ENCODE data around the gene SUN1.
"Not testable (repeated sequence)": the region's sequence is repeated elsewhere in the genome, so short reads cannot be mapped to it uniquely, and the experiment has no call there.

The SUN1 gene

DNA sequence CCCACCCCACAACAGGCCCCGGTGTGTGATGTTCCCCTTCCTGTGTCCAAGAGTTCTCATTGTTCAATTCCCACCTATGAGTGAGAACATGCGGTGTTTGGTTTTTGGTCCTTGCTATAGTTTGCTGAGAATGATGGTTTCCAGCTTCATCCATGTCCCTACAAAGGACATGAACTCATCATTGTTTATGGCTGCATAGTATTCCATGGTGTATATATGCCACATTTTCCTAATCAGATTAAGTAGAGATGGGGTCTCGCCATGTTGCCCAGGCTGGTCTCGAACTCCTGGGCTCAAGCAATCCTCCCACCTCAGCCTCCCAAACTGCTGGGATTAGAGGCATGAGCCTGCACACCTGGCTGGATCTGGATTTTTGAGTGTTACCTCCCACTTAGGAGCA lies 28.5 kb upstream of the SUN1 start:
- DNase-seq = not testable (repeated sequence)

DNA sequence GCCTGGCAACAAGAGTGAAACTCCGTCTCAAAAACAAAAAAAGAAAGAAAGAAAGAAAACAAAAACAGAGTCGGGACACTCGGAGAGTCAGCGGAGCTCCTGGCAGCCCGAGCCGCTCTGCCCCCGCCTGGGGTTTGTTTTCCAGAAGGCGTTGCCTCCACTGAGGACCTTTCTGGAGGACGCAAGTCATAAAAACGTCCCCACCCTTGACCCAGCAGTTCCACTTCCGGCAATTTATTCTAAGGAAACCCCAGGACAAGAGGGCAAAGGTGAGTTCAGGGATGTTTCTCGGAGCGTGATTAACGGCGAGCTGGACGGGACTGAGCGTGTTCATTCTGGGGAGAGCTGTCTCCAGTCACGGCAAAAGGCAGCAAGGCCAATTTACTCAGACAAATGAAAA lies 27.0 kb upstream of the SUN1 start:
- no peak for DNase-seq

- no peak for DNase-seq
Observed at GRCh38 chr7:815284-816216, 16.7 kb upstream of the SUN1 start.

GRCh38 chr7:816300-816750 lies 16.0 kb upstream of the SUN1 start:
- peak; percentile 76 to 97 (median 90) for DNase-seq

- DNase-seq = peak in 1 of 14 donors; percentile 21
Observed at GRCh38 chr7:816751-817671, 15.3 kb upstream of the SUN1 start.

DNA sequence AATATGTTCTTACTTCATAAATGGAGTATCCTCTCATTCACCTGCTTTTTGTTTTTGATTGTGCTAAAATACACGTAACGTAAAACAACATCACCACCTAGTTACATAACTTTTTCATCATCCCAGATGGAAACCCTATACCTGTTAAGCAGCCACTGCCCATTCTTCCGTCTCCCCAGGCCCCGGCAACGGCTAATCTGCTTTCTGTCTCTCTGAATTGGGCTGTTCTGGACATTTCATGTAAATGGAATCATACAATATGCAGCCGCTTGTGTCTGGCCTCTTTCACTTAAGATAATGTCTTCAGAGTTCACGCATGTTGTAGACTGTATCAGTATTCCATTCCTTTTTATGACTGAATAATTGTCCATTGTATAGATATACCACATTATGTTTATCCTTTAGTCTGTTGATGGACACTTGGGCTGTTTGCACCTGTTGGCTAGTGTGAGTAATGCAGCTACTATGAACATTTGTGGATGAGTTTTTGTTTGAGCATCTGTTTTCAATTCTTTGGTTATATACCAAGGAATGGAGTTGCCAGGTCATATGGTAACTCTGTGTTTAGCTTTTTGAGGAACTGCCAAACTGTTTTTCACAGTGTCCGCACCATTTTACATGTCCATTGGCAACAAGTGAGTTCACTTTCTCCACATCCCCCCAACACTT lies 14.1 kb upstream of the SUN1 start:
- DNase-seq = no peak

GRCh38 chr7:820341-820740 lies 11.9 kb upstream of the SUN1 start:
- no peak for DNase-seq

- DNase-seq = peak in 1 of 14 donors; percentile 30
Observed at GRCh38 chr7:821688-822087, 10.6 kb upstream of the SUN1 start.

GRCh38 chr7:822692-823276 lies 9.5 kb upstream of the SUN1 start:
- no peak for DNase-seq

DNA sequence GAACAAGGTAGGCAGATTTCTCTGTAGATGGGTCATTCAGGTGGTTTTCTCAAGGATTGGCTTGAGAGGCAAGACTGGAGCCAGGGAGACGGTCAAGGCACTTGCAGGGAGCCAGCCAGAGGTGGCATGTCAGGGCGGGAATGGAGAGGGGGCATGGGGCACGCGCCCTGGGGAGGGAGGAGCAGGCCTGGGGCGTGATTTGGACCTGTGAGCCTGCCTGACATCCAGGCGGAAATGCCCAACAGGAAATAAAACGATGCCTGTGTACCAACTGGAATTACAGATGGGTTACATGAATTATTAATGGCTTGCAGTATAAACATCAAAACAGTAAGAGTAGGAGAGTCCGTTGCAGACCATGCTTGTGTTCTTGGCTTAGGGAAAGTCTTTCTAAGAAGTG lies 8.6 kb upstream of the SUN1 start:
- DNase-seq = no peak

DNA sequence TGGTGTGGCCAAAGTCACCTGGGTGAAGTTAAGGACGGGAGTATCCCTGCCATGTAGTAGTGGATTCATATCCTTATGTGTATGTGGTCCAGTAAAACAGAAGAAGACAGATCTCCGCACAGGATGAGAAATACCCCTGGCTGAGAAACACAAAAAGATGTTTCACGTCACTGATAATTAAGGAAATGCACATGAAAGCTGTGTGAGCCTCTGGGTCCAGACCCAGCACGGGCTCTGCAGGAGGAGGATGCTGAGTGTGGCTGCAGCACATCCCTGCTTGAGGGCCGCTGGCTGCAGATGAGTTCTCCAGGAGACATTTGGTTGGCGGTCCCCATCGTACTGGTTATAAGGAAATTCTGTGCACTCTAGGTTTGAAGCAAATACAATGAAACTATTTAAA lies 8.2 kb upstream of the SUN1 start:
- DNase-seq = peak in 1 of 14 donors; percentile 65

- peak in 1 of 14 donors; percentile 41 for DNase-seq
Observed at GRCh38 chr7:824664-825063, 7.6 kb upstream of the SUN1 start.

DNA sequence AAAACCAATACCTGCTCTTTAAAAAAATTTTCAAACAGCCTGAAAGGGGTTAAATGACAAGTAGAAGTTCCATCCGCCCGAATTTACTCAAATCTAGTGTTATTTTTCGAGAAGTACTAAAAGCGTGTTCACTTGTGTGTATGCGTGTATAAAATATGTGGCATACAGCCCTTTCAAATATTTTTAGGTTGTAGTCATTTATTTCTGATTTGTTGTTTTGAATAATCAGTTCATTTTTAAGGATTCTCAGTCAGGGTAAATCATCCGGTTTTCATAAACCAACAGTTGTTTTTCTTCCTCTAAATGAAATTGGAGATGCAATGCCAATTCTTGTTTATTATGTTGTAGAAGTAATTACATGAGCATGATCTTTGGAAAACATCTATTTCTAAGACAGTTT lies 6.9 kb upstream of the SUN1 start:
- DNase-seq = no peak

GRCh38 chr7:826230-826917 lies 5.9 kb upstream of the SUN1 start:
- DNase-seq = peak in 1 of 14 donors; percentile 50

GRCh38 chr7:828793-829561 lies 3.3 kb upstream of the SUN1 start:
- no peak for DNase-seq

GRCh38 chr7:830069-830468 lies 2.2 kb upstream of the SUN1 start:
- no peak for DNase-seq

DNA sequence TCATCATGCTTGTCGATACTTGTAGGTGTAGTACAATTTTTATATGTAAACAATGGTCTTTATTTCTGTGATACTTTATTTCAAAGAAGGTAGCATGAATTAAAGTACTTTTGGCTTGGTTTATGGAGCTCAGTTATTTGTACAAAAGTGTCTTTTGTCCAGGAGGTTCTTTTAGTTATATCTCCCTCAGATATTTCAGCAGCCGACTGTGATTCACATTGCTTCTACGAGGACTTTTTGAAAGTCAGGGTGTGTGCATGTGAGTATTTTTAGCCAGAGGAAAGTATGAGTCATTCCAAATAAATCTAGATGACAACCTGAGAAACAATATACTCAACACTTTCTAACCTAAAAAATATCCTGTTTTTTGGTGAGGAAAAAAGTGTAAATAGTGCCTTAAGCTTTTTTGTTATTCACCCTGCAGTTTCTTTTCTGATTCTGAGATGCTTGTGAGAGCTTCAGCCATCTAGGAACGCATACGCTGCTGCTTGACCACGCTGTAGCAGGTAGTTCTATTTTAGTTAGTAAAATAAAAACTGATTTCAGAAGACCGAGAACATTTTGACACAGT lies 595 bp upstream of the SUN1 start:
- DNase-seq = no peak

DNA sequence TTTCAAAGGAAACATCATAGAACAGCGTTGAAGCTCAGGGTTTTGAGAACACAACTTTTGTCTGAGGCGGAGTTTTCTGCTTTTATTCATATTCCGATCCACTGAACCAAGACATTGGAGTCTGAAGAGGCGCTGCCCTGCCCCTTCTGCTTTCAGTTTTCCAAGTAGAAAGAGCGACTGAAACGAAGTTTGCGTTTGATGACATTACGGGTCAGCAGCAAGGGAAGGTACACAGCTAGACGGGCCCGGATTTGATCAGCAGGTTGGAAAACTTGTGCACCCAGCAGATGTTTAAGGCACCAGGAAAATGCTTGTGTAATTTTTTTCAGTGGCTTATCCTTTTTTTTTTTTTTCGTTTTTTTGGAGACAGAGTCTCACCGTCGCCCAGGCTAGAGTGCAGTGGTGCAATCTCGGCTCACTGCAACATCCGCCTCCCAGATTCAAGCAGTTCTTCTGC lies 720 bp downstream of the SUN1 start:
- no peak for DNase-seq

GRCh38 chr7:833601-834258 lies 1.5 kb downstream of the SUN1 start:
- DNase-seq = no peak

DNA sequence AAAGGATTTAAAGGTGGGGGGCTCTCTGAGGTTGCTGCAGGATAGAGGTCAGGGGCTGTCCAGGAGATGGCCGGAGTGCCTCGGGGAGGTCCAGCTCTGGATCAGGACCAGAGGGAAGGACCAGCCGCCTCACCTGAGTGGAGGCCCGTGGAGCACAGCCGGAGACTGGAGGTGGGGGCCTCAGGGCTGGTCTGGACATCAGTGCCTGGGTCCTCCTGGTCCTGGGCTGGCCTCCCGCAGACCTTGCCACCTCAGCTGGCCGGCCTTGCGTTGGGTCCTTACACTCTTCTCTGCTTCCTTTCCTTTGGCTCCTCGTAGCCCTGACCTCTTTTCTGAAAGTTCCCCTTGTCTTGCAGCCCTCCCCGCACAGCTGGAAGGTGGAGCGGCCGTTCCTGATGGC lies 2.0 kb downstream of the SUN1 start:
- DNase-seq = no peak

Measured in C1 segment of cervical spinal cord (tissue), 14 donors.